ENCODE results near the gene ANGPT4. TPM values are rescaled to one million over a fixed set of nuclear protein-coding genes. Genes with fewer than 3 reads are reported as not detected.
"Not testable (repeated sequence)": the region's sequence is repeated elsewhere in the genome, so short reads cannot be mapped to it uniquely, and the experiment has no call there.

Gene ANGPT4
- total RNA-seq, 2 experiments from 2014 or later, result not detected

DNA sequence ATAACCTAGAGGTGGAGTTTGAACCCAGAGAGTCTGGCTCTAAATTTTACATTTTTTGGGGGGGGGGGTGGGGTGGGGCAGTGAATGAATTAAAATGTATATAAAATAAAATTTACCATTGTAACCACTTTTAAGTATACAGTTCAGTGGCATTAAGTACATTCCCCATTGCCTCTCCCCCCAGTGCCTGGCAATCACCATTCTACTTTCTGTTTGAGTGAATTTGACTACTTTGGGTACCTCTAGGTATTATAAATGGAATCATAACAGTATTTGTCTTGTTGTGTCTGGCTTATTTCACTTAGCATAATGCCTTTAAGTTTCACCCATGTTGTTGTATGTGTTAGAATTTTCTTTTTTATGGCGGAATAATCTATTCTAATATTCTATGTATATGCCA is 79.9 kb downstream of the ANGPT4 start:
- no peaks in the 10 kb centered on the region for H3K27me3 Mint-ChIP-seq
- peak; percentile 61 for DNase-seq
- intact Hi-C loops (cut with micrococcal nuclease), result loop anchor here (1.0 to 10.0 kb wide), 4 partner anchors 8 to 559 kb away; partner anchors contain the start of gene FKBP1A
- H3K27ac Mint-ChIP-seq, result peak overlapping the region; percentile 85
- peaks cover 40% of the 10 kb centered on the region for H3K4me1 Mint-ChIP-seq (ENCODE audit: low read depth)
- peaks cover 7% of the 10 kb centered on the region for H3K36me3 Mint-ChIP-seq
- peak overlapping the region; percentile 69 for H3K4me3 Mint-ChIP-seq
- POLR2A ChIA-PET, result no interaction called here
- H3K9me3 Mint-ChIP-seq, result no peaks in the 10 kb centered on the region
- CTCF ChIA-PET, result interaction anchor here (0.7 to 1.4 kb wide), 2 partner anchors 8 to 17 kb away, joined by 3 read pairs; no protein-coding TSS in a partner anchor

DNA sequence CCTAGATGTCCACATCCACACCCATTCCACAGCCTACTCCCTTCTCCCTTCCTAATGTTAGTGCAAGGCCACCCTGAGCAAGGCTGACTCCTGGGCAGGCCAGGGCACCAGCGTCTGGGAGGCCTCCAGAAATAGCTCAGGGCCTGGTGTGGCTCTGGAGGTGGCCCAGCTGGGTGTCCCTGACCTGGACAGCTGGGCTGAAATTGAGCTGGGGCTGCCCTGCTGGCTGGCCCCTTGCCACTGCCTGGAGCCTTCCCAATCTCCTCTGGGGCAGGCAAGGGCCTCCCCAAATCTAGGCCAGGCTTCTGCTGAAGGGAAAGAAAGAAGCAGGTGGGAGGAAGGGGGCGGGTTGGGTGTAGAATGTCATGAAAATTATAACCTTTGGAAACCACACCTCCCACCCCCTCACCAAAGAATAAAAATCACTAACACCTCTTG is 80.5 kb downstream of the ANGPT4 start:
- Mint-ChIP-seq H3K27me3 (no peaks in the 10 kb centered on the region), H3K36me3 (peaks cover 7% of the 10 kb centered on the region), H3K27ac (peak overlapping the region; percentile 85), H3K4me1 (ENCODE audit: low read depth) (peaks cover 40% of the 10 kb centered on the region), H3K9me3 (no peaks in the 10 kb centered on the region), H3K4me3 (peak overlapping the region; percentile 69)
- ChIA-PET CTCF (interaction anchor here (0.7 to 1.4 kb wide), 2 partner anchors 8 to 17 kb away, joined by 3 read pairs; no protein-coding TSS in a partner anchor), POLR2A (no interaction called here)
- intact Hi-C loops (cut with micrococcal nuclease), result loop anchor here (1.0 to 10.0 kb wide), 5 partner anchors 9 to 559 kb away; partner anchors contain the start of gene FKBP1A
- DNase-seq, result peak; percentile 61

DNA sequence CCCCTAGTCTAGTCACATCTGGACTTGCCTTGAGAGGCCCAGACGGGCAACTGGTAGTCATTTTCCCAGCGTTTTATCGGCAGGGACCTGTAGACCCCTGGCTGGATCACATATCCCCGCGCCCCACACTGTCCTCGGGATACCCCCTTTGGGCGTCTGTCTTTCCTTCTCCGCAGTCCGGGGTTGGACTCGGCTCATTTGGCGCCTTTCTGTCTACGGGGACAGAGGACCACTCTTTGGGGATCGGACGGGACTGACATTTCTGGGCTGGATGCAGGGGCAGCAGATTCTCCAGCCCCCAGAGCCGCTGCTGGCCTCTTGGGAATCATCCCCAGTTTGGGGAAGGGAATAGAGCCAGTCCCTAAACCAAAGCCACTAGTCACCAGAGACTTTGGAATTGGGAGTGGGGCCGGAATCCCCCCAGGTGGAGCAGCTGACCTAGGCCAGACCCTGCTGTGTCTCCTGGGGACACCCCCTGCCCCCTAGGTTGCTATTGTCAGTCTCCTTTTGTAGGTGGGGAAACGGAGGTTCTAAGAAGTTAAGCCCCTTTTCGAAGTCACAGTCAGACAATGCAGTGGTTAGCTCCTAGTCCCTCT is 81.9 kb downstream of the ANGPT4 start:
- intact Hi-C loops (cut with micrococcal nuclease), result loop anchor here (2.0 to 10.0 kb wide), 3 partner anchors 47 to 561 kb away; partner anchors contain the start of genes CSNK2A1 and FKBP1A
- H3K4me1 Mint-ChIP-seq (ENCODE audit: low read depth), result peaks cover 38% of the 10 kb centered on the region
- no peak for DNase-seq
- CTCF ChIA-PET, result interaction anchor here (1.3 to 3.4 kb wide), 7 partner anchors 10 to 275 kb away, joined by 3 to 18 read pairs (median 6); no protein-coding TSS in a partner anchor
- H3K4me3 Mint-ChIP-seq, result peak overlapping the region; percentile 92
- no peaks in the 10 kb centered on the region for H3K9me3 Mint-ChIP-seq
- peaks cover 5% of the 10 kb centered on the region for H3K36me3 Mint-ChIP-seq
- peak overlapping the region; percentile 72 for H3K27ac Mint-ChIP-seq
- POLR2A ChIA-PET, result interaction anchor here (1.3 to 1.9 kb wide), 3 partner anchors 8 to 12 kb away, joined by 3 to 7 read pairs (median 5); no protein-coding TSS in a partner anchor
- no peaks in the 10 kb centered on the region for H3K27me3 Mint-ChIP-seq

DNA sequence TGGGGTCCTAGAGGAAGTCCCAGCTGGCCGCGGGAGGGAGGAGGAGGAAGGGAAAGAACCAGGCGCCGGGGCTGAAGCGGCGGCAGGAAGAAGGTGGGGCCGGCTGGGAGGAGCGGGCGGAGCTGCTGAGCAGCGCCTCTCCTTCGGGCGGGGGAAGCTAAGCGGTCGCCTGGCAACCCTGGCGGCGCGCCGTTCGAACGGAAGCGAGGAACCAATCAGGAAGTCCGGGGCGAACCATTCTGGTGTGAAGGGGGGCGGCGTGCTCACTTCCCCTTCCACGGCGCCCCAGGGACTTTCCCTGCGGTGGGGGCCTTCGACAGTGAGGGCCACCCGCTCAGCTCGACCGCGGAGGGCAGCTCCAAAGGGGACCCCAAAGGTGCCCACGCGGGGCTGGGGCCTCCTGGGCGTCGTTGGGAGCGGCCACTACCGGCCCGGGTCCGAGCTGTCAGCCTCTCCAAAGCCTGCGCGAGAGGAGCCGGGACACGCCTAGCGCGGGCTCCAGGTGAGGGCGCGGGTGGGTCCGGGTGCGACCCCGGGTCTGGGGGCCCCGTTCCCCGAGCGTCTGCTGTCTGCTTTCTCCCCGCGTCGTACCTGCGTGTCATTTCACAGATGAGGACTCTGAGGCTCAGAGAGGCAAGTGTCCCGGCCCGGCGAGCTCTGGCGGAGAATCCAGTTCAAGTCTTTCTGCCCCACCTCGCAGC is 82.5 kb downstream of the ANGPT4 start, which contains the start of gene FAM110A:
Gene FAM110A (plus strand): TSS at position 266 of the 701 bp plus-strand sequence. CDS start 11,090 bp downstream, outside the sequence.
- Mint-ChIP-seq H3K27me3 (no peaks in the 10 kb centered on the region), H3K9me3 (no peaks in the 10 kb centered on the region), H3K27ac (peak within 1 kb of the TSS; percentile 72), H3K4me1 (ENCODE audit: low read depth) (peaks cover 37% of the 10 kb centered on the region), H3K4me3 (peak within 1 kb of the TSS; percentile 92), H3K36me3 (peaks cover 5% of the 10 kb centered on the region)
- DNase-seq, result peak; percentile 97
- ChIA-PET POLR2A (interaction anchor here (1.3 to 1.9 kb wide), 3 partner anchors 9 to 13 kb away, joined by 3 to 7 read pairs (median 5); no protein-coding TSS in a partner anchor), CTCF (interaction anchor here (0.8 to 3.4 kb wide), 10 partner anchors 10 to 275 kb away, joined by 3 to 18 read pairs (median 5); no protein-coding TSS in a partner anchor)
- intact Hi-C loops (cut with micrococcal nuclease), result loop anchor here (1.0 to 10.0 kb wide), 6 partner anchors 13 to 561 kb away; partner anchors contain the start of genes CSNK2A1, FKBP1A and PSMF1

DNA sequence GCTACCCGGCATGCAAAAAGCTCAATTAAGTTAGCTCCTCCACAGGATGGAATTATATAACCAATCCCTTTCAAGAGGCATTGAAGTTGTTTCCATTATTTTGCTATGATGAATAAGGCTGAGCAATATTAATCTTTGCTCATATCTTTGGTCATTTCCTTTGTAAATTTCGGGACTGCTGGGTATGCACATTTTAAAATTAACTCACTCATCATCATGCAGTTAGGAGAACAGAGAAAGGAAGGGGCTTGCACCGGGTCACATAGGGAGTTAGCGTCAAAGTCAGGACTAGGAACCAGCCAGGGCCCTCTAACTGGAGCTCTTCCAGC is 83.0 kb downstream of the ANGPT4 start:
- peaks cover 5% of the 10 kb centered on the region for H3K36me3 Mint-ChIP-seq
- H3K4me1 Mint-ChIP-seq (ENCODE audit: low read depth), result peaks cover 32% of the 10 kb centered on the region

DNA sequence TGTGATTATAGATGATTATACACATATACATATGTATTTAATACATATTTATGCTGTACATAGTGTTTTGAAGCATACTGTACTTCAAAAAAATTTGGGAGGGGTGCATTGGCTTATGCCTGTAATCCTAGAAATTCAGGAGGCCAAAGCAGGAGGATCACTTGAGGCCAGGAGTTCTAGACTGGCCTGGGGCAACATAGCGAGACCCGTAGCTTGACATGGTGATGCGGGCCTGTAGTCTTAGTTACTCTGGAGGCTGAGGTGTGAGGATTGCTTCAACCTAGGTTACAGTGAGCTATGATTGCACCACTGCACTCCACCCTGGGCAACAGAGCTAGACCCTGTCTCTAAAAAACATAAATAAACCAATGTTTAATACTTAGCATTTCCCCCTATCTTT is 84.2 kb downstream of the ANGPT4 start:
- no peak overlapping the region for H3K4me3 Mint-ChIP-seq
- ChIA-PET CTCF (interaction anchor here (0.9 to 3.4 kb wide), 6 partner anchors 12 to 125 kb away, joined by 3 to 18 read pairs (median 8); no protein-coding TSS in a partner anchor), POLR2A (no interaction called here)
- H3K9me3 Mint-ChIP-seq, result no peaks in the 10 kb centered on the region
- H3K4me1 Mint-ChIP-seq (ENCODE audit: low read depth), result peaks cover 25% of the 10 kb centered on the region
- no peak overlapping the region for H3K27ac Mint-ChIP-seq
- H3K36me3 Mint-ChIP-seq, result peaks cover 2% of the 10 kb centered on the region
- intact Hi-C loops (cut with micrococcal nuclease), result loop anchor here (2.0 to 10.0 kb wide), 3 partner anchors 15 to 563 kb away; partner anchors contain the start of genes CSNK2A1 and FKBP1A
- no peaks in the 10 kb centered on the region for H3K27me3 Mint-ChIP-seq
- DNase-seq, result no peak

More for the DNA sequence above, 83.0 kb downstream of the ANGPT4 start:
- no peaks in the 10 kb centered on the region for H3K27me3 Mint-ChIP-seq
- intact Hi-C loops (cut with micrococcal nuclease), result loop anchor here (1.0 to 10.0 kb wide), 5 partner anchors 14 to 562 kb away; partner anchors contain the start of genes CSNK2A1, FKBP1A and PSMF1
- ChIA-PET CTCF (interaction anchor here (0.5 to 3.4 kb wide), 11 partner anchors 9 to 283 kb away, joined by 3 to 18 read pairs (median 5); no protein-coding TSS in a partner anchor), POLR2A (interaction anchor here (1.7 to 1.9 kb wide), 2 partner anchors 8 to 14 kb away, joined by 5 to 7 read pairs; no protein-coding TSS in a partner anchor)
- no peaks in the 10 kb centered on the region for H3K9me3 Mint-ChIP-seq
- DNase-seq, result no peak
- H3K4me3 Mint-ChIP-seq, result peak overlapping the region; percentile 92
- H3K27ac Mint-ChIP-seq, result peak overlapping the region; percentile 72

DNA sequence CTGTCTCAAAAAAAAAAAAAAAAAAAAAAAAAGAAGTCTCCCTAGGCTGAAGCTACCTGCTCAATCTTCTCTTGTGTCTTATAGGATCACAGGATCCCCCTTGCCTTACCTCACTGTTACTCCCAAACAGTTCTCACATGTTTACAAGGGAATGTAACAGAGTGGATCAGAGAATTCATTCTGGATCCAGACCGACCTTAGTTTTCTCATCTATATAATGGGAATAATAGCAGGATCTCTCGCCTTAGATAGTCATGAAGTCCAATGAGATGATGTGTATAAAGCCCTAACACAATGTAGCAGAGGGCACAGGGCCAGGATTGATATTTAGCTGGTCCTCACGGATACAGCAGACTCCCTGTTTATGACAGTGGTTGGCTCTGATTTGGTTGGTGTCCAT is 84.9 kb downstream of the ANGPT4 start:
- no peaks in the 10 kb centered on the region for H3K36me3 Mint-ChIP-seq
- intact Hi-C loops (cut with micrococcal nuclease), result loop anchor here (5.0 to 10.0 kb wide), 2 partner anchors 289 to 564 kb away; partner anchors contain the start of genes CSNK2A1 and FKBP1A
- no peak overlapping the region for H3K27ac Mint-ChIP-seq
- H3K4me3 Mint-ChIP-seq, result no peak overlapping the region
- ChIA-PET CTCF (interaction anchor here (0.9 to 3.0 kb wide), 4 partner anchors 13 to 125 kb away, joined by 3 to 18 read pairs (median 8); no protein-coding TSS in a partner anchor), POLR2A (no interaction called here)
- H3K9me3 Mint-ChIP-seq, result no peaks in the 10 kb centered on the region
- H3K27me3 Mint-ChIP-seq, result no peaks in the 10 kb centered on the region
- DNase-seq, result no peak
- peaks cover 18% of the 10 kb centered on the region for H3K4me1 Mint-ChIP-seq (ENCODE audit: low read depth)

DNA sequence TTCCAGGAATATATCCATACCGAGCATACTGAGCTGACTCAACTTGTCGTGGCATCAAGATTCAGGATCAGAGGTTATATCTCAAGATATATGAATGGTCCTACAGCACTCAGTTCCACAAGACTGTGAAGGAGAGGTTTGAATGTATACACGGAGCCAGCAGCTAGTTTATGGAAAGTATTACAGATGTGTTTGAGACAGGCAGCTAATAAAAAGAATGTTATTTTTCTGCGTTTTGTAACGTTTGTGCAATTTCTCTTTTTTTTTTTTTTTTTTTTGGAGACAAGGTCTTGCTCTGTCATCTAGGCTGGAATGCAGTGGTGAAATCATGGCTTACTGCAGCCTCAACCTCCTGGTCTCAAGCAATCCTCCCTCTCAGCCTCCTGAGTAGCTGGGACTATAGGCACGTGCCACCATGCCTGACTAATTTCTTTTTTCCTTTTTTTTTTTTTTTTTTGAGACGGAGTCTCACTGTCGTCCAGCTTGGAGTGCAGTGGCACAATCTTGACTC is 86.1 kb downstream of the ANGPT4 start:
- H3K4me3 Mint-ChIP-seq, result no peak overlapping the region
- DNase-seq, result no peak
- H3K36me3 Mint-ChIP-seq, result no peaks in the 10 kb centered on the region
- no peaks in the 10 kb centered on the region for H3K27me3 Mint-ChIP-seq
- intact Hi-C loops (cut with micrococcal nuclease), result loop anchor here (5.0 to 10.0 kb wide), 2 partner anchors 288 to 565 kb away; partner anchors contain the start of genes CSNK2A1 and FKBP1A
- CTCF ChIA-PET, result interaction anchor here (0.7 to 2.0 kb wide), 3 partner anchors 12 to 126 kb away, joined by 3 to 12 read pairs (median 5); no protein-coding TSS in a partner anchor
- POLR2A ChIA-PET, result no interaction called here
- no peak overlapping the region for H3K27ac Mint-ChIP-seq
- H3K4me1 Mint-ChIP-seq (ENCODE audit: low read depth), result peaks cover 9% of the 10 kb centered on the region
- no peaks in the 10 kb centered on the region for H3K9me3 Mint-ChIP-seq

DNA sequence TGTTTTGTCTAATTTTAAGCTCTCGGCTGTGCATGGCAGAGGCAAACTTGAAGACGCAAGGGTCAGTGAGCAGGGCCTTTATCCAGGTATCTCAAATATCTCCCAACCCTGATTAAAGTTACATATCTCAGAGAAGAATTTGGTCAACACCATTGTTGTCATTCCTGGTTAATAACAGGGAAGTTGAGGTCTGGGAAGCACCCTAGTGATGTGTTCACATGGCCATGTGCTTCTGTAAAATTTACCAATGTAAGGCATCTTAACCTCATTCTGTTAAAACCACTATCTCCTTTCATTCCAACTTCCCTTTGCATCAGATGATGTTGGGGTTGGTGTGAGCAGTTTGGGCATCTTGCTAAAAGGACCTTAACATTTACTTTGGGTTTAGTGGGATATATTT is 86.6 kb downstream of the ANGPT4 start:
- no peak for DNase-seq
- ChIA-PET POLR2A (no interaction called here), CTCF (interaction anchor here (0.7 to 2.0 kb wide), 4 partner anchors 11 to 126 kb away, joined by 3 to 12 read pairs (median 4); no protein-coding TSS in a partner anchor)
- Mint-ChIP-seq H3K27me3 (no peaks in the 10 kb centered on the region), H3K4me1 (ENCODE audit: low read depth) (peaks cover 6% of the 10 kb centered on the region), H3K4me3 (no peak overlapping the region), H3K36me3 (no peaks in the 10 kb centered on the region), H3K27ac (no peak overlapping the region), H3K9me3 (no peaks in the 10 kb centered on the region)
- intact Hi-C loops (cut with micrococcal nuclease), result no loop called here

DNA sequence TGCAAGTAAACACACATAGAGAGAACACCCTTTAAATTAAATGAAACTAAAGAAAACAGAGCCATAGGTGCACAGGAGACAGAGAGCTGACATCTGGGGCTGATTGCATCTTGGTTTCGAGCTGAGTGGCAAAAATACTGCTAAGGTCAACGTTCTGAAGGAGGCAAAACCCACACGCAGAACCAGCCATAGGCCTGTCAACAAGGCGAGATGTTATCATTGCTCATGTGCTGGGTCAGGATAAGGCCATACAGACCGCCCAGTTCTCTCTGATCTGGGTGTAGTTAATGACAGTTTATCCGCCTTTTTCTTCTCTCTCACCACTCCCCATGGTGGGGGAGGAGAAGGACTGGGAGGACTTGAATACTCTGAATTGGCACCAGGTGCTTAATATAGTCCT is 87.1 kb downstream of the ANGPT4 start:
- peaks cover 6% of the 10 kb centered on the region for H3K4me1 Mint-ChIP-seq (ENCODE audit: low read depth)
- intact Hi-C loops (cut with micrococcal nuclease), result no loop called here
- no peaks in the 10 kb centered on the region for H3K9me3 Mint-ChIP-seq
- POLR2A ChIA-PET, result no interaction called here
- CTCF ChIA-PET, result interaction anchor here (1.0 kb wide), 1 partner anchor 10 kb away, joined by 3 read pairs; no protein-coding TSS in a partner anchor
- no peaks in the 10 kb centered on the region for H3K27me3 Mint-ChIP-seq
- no peak overlapping the region for H3K4me3 Mint-ChIP-seq
- H3K36me3 Mint-ChIP-seq, result no peaks in the 10 kb centered on the region
- no peak overlapping the region for H3K27ac Mint-ChIP-seq
- DNase-seq, result no peak

DNA sequence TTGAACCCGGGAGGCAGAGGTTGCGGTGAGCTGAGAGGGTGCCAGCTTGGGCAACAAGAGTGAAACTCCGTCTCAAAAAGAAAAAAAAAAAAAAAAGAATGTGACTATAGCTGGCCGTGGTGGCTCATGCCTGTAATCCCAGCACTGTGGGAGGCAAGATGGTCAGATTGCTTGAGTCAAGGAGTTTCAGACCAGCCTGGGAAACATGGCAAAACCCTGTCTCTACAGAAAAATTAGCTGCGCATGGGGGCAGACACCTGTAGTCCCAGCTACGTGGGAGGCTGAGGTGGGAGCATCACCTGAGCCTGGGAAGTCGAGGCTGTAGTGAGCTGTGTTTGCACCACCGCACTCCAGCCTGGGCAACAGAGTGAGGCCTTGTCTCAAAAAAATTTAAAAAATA is 88.2 kb downstream of the ANGPT4 start:
- H3K36me3 Mint-ChIP-seq; H3K4me1 Mint-ChIP-seq (ENCODE audit: low read depth); H3K27ac Mint-ChIP-seq; intact Hi-C loops (cut with micrococcal nuclease); H3K9me3 Mint-ChIP-seq; POLR2A ChIA-PET; H3K27me3 Mint-ChIP-seq; DNase-seq; H3K4me3 Mint-ChIP-seq: not testable (repeated sequence)
- CTCF ChIA-PET, result interaction anchor here (1.0 to 1.4 kb wide), 2 partner anchors 9 to 129 kb away, joined by 3 to 5 read pairs; no protein-coding TSS in a partner anchor

Data from activated CD4-positive, alpha-beta memory T cell treated with anti-CD3 and anti-CD28 coated beads for 36 hours (primary cell).